Liver (tissue), 9 donors: ENCODE data around the gene LGALS7B. TPM values are rescaled to one million over a fixed set of nuclear protein-coding genes. Genes with fewer than 3 reads are reported as not detected.

Experiments used
- DNase-seq: peaks from one replicate; pipeline ENCODE4 v3.0.0-alpha.2; 2017; ENCODE audit warnings: low spot score
- H3K27ac ChIP-seq, 2 donors: one replicate each; pipeline ENCODE4 v1.7.0; 2013; ENCODE audit warnings: inconsistent platforms in 2 of 2, low read length in 2 of 2, control low read depth in 1 of 2, low read depth in 1 of 2, mild to moderate bottlenecking in 1 of 2
- H3K27me3 ChIP-seq, 4 donors: one replicate each; pipeline versions ENCODE4 v1.6.1 to v1.7.0; 2013; ENCODE audit warnings: low read length in 3 of 4, inconsistent platforms in 1 of 4, mild to moderate bottlenecking in 1 of 4, moderate library complexity in 1 of 4; ENCODE audit not compliant: control insufficient read depth in 4 of 4, insufficient read depth in 4 of 4
- H3K36me3 ChIP-seq, 4 donors: one replicate each; pipeline versions ENCODE4 v1.6.1 to v1.7.0; 2013; ENCODE audit warnings: low read length in 3 of 4, mild to moderate bottlenecking in 3 of 4, low read depth in 1 of 4, moderate library complexity in 1 of 4; ENCODE audit not compliant: control insufficient read depth in 4 of 4, insufficient read depth in 3 of 4
- H3K4me1 ChIP-seq, 4 donors: one replicate each; pipeline versions ENCODE4 v1.6.1 to v1.7.0; 2013; ENCODE audit warnings: low read length in 3 of 4, mild to moderate bottlenecking in 3 of 4, moderate library complexity in 1 of 4; ENCODE audit not compliant: control insufficient read depth in 4 of 4, insufficient read depth in 4 of 4
- H3K4me3 ChIP-seq, 3 donors: one replicate each; pipeline versions ENCODE4 v1.6.1 to v1.7.0; 2013; ENCODE audit warnings: low read length in 3 of 3, control low read depth in 1 of 3, low read depth in 1 of 3, mild to moderate bottlenecking in 1 of 3
- H3K9ac ChIP-seq, 2 donors: one replicate each; pipeline ENCODE4 v1.7.0; 2013; ENCODE audit warnings: low read length in 2 of 2, mild to moderate bottlenecking in 2 of 2, moderate library complexity in 2 of 2, control low read depth in 1 of 2, low read depth in 1 of 2
- H3K9me3 ChIP-seq, 4 donors: one replicate each; pipeline versions ENCODE4 v1.6.1 to v1.7.0; 2013; ENCODE audit warnings: low read length in 3 of 4; ENCODE audit not compliant: control insufficient read depth in 4 of 4
- ATF3 ChIP-seq: IDR thresholded peaks from 2 replicates; pipeline ENCODE4 v1.6.1; 2016; ENCODE audit warnings: antibody characterized with exemption
- CTCF ChIP-seq: fragments of 150-350 bp; IDR thresholded peaks from 2 replicates; pipeline ENCODE4 v1.5.1; 2017; ENCODE audit warnings: improper control_type of control experiment, low read depth, low read length; ENCODE audit not compliant: missing input control
- EGR1 ChIP-seq, 2 donors: IDR thresholded peaks; 2 replicates each; pipeline ENCODE4 v1.6.1; 2016 to 2018; ENCODE audit warnings: antibody characterized with exemption in 2 of 2, low read depth in 2 of 2
- FOXA1 ChIP-seq: IDR thresholded peaks from 2 replicates; pipeline ENCODE4 v1.6.1; 2016; ENCODE audit warnings: antibody characterized with exemption
- FOXA2 ChIP-seq: IDR thresholded peaks from 2 replicates; pipeline ENCODE4 v1.6.1; 2016; ENCODE audit warnings: antibody characterized with exemption
- GABPA ChIP-seq, 2 donors: IDR thresholded peaks in 1 of 2; conservative IDR thresholded peaks in 1 of 2; 2 replicates each; pipeline ENCODE4 v1.6.1; 2016; ENCODE audit warnings: antibody characterized with exemption in 2 of 2, mild to moderate bottlenecking in 1 of 2, moderate library complexity in 1 of 2
- HNF4A ChIP-seq, 2 donors: conservative IDR thresholded peaks; 2 replicates each; pipeline ENCODE4 v1.6.1; 2016; ENCODE audit warnings: antibody characterized with exemption in 2 of 2, mild to moderate bottlenecking in 2 of 2
- HNF4G ChIP-seq: IDR thresholded peaks from 2 replicates; pipeline ENCODE4 v1.6.1; 2016; ENCODE audit warnings: antibody characterized with exemption
- NR2F2 ChIP-seq: IDR thresholded peaks from 2 replicates; pipeline ENCODE4 v1.6.1; 2016; ENCODE audit warnings: antibody characterized with exemption
- RAD21 ChIP-seq, 2 donors: IDR thresholded peaks; 2 replicates each; pipeline ENCODE4 v1.6.1; 2016; ENCODE audit warnings: antibody characterized with exemption in 2 of 2, mild to moderate bottlenecking in 2 of 2
- REST ChIP-seq: IDR thresholded peaks from 2 replicates; pipeline ENCODE4 v1.6.1; 2016; ENCODE audit warnings: antibody characterized with exemption, mild to moderate bottlenecking
- SP1 ChIP-seq: IDR thresholded peaks from 2 replicates; pipeline ENCODE4 v1.6.1; 2018; ENCODE audit warnings: antibody characterized with exemption, mild to moderate bottlenecking
- TAF1 ChIP-seq: conservative IDR thresholded peaks from 2 replicates; pipeline ENCODE4 v1.6.1; 2016; ENCODE audit warnings: antibody characterized with exemption, mild to moderate bottlenecking
- YY1 ChIP-seq: IDR thresholded peaks from 2 replicates; pipeline ENCODE4 v1.6.1; 2016; ENCODE audit warnings: antibody characterized with exemption, mild to moderate bottlenecking
- ZBTB33 ChIP-seq: IDR thresholded peaks from 2 replicates; pipeline ENCODE4 v1.6.1; 2016; ENCODE audit warnings: antibody characterized with exemption
- WGBS: extraction: QIAGEN DNeasy Blood & Tissue Kit; methylation state at CpG from one replicate; pipeline ENCODE4 v1.1.7; 2013; 5-methylcytosine and 5-hydroxymethylcytosine counted together
- polyA plus RNA-seq, 2 donors: library from polyadenylated mRNA; stranded (reverse) in 1 of 2; unstranded in 1 of 2; fragments of 200-250 nt in 1 of 2; fragments of >200 nt in 1 of 2; fragmentation: Nextera tagmentation in 1 of 2; extraction: Ambion mirVana in 1 of 2; gene quantifications; one replicate each; pipeline versions ENCODE4 v1.2.1 to v1.2.3, GENCODE V29; 2013 to 2015
- total RNA-seq, 2 donors: library from RNA; depleted of rRNA; stranded (reverse); fragments of >200 nt; gene quantifications; one replicate each; pipeline ENCODE4 v1.2.3, GENCODE V29; 2014
- donor health status: healthy.
- donor health status: healthy.
- donor health status: healthy.
- donor health status: healthy.
- donor health status: healthy.

LGALS7B gene
- total and polyA plus RNA-seq, 4 donors: 0.36 TPM; not detected in 3

GRCh38 chr19:38741670-38742069 lies 47.3 kb upstream of the LGALS7B start:
- no peak for TF ChIP-seq YY1
- TF ChIP-seq EGR1 (IDR thresholded peaks at IDR 0.05; ENCODE audit: low read depth in 2 of 2): no peak
- TF ChIP-seq GABPA (IDR thresholded peaks at IDR 0.05 in 1 of 2, conservative IDR thresholded peaks at IDR 0.05 in 1 of 2): no peak
- no peak for TF ChIP-seq TAF1
- TF ChIP-seq RAD21 (IDR thresholded peaks at IDR 0.05): no peak
- no peak for TF ChIP-seq CTCF
- TF ChIP-seq ATF3: no peak
- TF ChIP-seq HNF4G: no peak
- TF ChIP-seq NR2F2: no peak
- no peak for TF ChIP-seq HNF4A (conservative IDR thresholded peaks at IDR 0.05)
- no peak for TF ChIP-seq REST
- H3K36me3 ChIP-seq: no peaks in the 10 kb centered on the region
- H3K4me3 ChIP-seq: no peak overlapping the region
- H3K27me3 ChIP-seq: no peaks in the 10 kb centered on the region
- DNase-seq: no peak
- no peaks in the 10 kb centered on the region for H3K4me1 ChIP-seq
- H3K9me3 ChIP-seq: no peaks in the 10 kb centered on the region
- H3K27ac ChIP-seq: no peak overlapping the region
- no peak overlapping the region for H3K9ac ChIP-seq
- WGBS: 98% methylated on average over 15 of the region's 15 CpGs

- Histone ChIP-seq H3K36me3 (no peaks in the 10 kb centered on the region), H3K4me1 (no peaks in the 10 kb centered on the region), H3K27ac (no peak overlapping the region), H3K27me3 (no peaks in the 10 kb centered on the region), H3K9ac (no peak overlapping the region), H3K4me3 (no peak overlapping the region), H3K9me3 (no peaks in the 10 kb centered on the region)
- TF ChIP-seq HNF4G (no peak), RAD21 (IDR thresholded peaks at IDR 0.05) (no peak), REST (no peak), TAF1 (no peak), CTCF (no peak), FOXA1 (no peak), YY1 (no peak), SP1 (no peak), FOXA2 (no peak), ZBTB33 (no peak)
- DNase-seq: no peak
- WGBS: 91% methylated on average over 9 of the region's 9 CpGs
These were observed 46.7 kb upstream of the LGALS7B start for GRCh38 chr19:38742296-38742695.
